Stromal cell of bone marrow (primary cell): ENCODE results near the gene BCL2L12.
"Not testable (repeated sequence)": the region's sequence is repeated elsewhere in the genome, so short reads cannot be mapped to it uniquely, and the experiment has no call there.

Source experiments
- DNase-seq: peaks from one replicate; pipeline ENCODE4 v3.0.0-alpha.2; 2012; ENCODE audit warnings: low read depth

BCL2L12 gene

GRCh38 chr19:49712397-49712859 is 46.7 kb downstream of the BCL2L12 start:
- no peak for DNase-seq

DNA sequence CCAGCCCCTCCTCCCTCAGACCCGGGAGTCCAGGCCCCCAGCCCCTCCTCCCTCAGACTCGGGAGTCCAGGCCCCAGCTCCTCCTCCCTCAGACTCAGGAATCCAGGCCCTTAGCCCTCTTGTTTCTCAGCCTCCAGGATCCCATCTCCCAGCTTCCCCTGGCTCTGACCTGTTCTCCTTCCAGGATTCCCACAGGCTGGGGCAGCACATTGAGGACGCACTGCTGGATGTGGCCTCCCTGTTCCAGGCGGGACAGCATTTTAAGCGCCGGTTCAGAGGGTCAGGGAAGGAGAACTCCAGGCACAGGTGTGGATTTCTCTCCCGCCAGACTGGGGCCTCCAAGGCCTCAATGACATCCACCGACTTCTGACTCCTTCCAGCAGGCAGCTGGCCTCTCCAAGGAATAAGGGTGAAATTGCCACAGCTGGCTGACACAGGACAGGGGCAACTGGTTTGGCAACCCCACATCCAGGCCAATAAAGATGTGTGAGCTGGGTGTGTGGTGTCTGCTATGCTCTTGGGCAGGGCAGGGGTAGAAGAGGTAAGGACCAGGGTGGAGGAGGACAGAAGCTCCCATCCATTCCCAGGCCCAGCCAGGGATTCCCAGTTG is 47.6 kb downstream of the BCL2L12 start:
- DNase-seq: no peak

DNA sequence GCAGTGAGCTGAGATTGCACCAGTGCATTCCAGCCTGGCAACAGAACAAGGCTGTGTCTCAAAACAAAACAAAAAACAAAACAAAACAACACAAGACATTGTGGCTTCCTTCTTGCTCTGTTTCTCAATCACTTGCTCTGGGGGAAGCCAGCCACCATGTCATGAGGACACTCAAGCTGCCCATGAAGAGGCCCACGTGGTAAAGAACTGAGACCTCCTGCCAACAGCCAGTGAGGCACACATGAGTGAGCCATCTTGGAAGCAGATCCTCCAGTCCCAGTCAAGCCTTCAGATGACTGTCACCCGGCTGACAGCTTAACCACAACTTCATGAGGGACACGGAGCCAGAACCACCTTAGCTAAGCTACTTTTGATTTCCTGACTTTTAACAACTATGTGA is 50.4 kb downstream of the BCL2L12 start:
- DNase-seq: no peak

- no peak for DNase-seq
Measured at GRCh38 chr19:49718511-49718910, 52.8 kb downstream of the BCL2L12 start.

DNA sequence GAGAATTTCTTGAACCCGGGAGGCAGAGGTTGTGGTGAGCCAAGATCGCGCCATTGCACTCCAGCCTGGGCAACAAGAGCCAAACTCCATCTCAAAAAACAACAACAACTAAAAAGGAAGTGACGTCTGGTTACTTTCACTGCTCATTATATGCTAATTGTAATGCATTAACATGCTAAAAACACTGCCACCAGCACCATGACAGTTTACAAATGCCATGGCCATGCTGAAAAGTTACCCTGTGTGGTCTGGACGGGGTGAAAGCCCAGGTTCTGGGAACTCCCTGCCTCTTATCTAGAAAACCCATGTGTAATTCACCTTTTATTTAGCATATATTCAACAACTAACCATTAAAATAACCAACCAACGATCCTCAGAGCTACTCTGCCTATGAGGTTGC is 53.3 kb downstream of the BCL2L12 start:
- DNase-seq: no peak

DNA sequence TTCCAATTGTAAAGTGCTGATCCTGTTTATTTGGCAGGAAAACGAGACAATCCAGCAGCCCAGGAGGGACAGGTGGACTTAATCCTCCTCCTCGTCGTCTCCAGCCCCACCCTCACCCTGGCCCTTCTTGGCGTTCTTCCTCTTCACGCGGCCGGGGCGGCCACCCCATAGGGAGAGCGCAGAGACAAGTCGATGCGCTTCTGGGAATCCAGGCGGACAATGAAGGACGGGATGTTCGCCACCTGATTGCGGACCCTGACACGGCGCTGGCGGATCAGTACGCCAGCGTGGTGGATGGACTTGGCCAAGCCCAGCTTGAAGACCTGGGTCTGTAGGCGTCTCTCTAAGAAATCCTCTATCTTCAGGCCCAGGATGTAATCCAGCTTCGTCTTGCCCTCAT is 53.7 kb downstream of the BCL2L12 start:
- DNase-seq: not testable (repeated sequence)
